GM21423 (cell line): ENCODE measurements around the gene KLHDC7A.

Experiments
- ATAC-seq: cut with Tn5 transposase; IDR thresholded peaks from one replicate; pipeline ENCODE4 v1.9.1; 2021; ENCODE audit warnings: mild to moderate bottlenecking, moderate library complexity; ENCODE audit not compliant: unreplicated experiment

The KLHDC7A gene

DNA sequence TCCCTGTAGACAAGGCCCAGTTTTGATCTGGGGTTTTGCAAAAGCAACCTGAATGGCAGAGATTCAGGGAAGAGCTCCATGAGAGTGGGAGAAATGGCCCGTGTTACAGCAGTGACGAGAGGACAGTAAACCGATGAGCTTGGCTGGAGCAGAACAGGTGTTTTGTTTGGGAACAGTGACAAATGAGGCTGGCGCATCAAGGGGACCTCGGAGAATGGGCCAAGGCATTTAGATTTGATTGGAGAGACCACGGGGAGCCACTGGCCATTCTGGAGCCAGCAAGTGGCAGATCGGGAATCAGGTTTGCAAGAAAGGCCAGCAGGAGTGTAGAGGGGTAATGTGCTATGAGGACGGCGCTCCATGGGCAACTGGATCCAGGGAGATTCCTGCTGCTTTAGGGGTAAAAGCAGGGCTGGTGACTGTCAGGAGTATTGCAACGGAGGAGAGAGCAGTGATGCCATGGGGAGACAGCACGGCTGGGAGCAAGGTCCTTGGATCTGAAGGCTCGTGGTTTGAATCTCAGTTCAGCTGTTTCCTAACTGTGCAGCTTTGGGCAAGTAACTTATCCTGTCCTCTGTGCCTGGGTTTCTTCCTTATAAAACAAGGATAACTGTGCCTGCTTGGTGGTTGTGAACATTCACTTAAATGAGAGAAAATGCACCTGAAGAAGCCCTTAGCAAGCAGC lies 9.9 kb upstream of the KLHDC7A start:
- no peak for ATAC-seq

DNA sequence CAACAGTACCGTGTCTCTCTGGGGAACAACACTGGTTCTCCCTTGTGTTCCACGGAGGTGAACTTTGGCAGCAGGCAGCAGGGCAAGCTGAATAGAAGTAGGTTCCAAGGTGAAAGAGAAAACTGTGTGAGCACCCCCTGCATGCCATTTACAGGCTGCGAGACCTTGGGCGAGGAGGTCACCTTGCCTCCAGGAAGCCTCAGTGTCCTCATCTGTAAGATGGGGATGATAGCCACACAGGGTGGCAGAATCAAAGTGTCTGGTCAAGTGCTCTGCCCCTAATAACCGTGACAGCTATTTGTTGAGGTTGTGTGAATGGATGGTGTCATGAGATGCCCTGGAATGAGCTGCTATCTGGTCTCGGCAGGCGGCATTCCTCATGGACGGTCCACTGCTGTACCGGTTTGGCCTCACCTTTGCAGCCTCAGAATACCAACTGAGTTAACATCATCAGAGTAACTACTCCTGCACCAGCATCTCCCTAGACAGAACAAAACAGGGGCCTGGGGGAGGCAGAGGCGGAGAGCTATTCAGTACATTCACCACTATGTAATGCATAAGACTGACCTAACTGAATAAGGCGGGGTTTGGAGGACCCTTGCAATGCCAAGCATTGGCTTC lies 7.4 kb upstream of the KLHDC7A start:
- ATAC-seq: no peak

DNA sequence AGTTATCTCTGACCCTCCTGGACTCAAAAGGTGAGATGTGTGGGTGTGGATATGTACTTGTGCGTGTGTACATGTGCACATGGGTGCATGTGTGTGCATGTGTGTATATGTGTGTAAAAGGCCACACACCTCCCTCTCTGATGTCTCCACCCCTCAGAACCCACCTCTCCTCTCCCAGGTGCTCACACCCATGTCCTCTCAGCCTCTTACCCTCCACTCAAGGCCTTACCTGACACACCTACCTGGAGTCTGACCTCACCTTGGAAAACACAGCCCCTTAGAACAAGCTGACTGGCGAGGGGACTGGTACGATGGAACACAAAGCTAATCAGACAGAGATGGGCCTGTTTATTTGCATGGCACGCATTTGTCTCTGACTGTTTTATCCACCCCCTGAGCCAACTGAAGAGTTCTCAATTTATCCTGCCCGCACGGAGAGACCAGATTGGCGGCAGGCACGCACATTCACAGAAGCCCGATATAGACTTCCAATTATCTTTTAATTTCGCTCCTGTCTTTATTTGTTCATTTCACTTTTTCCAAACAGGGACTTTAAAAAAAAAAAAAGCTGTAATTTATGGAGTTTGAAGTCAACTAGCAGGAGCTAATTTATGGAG lies 6.1 kb upstream of the KLHDC7A start:
- ATAC-seq: no peak

DNA sequence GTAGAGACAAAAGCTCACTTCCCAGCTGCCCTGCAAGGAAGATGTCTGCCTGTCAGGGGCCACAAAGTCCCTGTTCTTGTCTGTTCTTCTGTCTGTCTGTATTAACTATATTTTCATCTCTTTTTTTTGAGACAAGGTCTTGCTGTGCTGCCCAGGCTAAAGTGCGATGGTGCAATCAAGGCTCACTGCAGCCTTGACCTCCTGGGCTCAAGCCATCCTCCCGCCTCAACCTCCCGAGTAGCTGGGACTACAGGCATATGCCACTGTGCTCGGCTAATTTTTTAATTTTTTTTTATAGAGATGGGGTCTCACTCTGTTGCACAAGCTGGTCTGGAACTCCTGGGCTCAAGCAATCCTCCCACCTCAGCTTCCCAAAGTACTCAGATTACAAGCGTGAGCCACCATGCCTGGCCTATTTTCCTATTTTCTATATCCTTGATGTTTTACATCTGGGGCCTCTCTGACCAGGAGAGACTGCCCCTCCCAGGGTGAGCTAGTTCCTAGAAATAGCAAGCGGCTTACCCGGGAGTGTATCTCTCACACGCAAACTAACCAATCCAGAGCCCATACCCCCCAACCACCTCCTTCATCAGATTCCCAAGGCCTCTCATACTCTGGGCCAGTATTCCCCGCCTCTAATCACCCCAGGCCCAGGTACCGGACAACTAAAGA lies 5.4 kb upstream of the KLHDC7A start:
- ATAC-seq: no peak

DNA sequence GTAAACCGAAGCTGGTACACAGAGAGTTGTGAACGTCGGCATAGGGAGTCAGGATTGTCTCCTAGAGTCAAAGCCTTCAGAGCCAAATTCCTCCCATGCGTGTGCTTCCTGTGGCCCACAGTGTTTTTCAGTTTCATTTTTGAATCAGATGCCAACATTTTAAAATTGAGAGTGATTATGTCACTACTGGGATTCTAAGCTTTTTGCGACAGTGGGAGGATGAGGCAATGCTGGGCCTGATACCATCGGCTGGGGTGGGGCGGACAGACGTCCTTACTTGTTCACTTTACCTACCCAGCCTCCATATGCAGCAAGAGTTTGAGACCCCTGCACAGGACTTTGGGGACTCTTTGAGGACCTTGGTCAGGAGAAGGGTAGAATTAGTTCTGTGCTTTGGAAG lies 1.3 kb upstream of the KLHDC7A start:
- ATAC-seq: no peak

DNA sequence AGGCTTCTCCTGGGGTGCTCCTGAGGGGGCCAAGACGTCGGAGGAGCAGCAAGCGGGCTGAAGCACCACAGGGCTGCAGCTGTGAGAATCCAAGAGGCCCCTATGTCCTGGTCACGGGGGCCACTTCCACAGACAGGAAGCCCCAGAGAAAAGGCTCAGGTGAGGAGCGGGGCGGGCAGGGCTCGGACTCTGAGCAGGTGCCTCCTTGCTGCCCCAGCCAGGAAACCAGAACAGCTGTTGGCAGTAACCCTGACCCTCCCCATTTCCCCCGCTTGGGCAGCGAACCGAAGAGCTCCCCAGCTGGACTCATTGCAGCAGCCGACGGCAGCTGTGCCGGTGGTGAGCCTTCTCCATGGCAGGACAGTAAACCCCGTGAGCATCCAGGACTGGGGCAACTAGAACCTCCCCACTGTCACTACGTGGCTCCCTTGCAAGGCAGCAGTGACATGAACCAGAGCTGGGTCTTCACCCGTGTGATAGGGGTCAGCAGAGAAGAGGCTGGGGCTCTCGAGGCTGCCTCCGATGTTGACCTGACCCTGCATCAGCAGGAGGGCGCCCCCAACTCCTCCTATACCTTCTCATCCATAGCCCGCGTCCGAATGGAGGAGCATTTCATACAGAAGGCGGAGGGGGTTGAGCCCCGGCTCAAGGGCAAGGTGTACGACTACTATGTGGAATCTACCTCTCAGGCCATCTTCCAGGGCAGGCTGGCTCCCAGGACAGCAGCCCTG lies 625 bp downstream of the KLHDC7A start:
- no peak for ATAC-seq

DNA sequence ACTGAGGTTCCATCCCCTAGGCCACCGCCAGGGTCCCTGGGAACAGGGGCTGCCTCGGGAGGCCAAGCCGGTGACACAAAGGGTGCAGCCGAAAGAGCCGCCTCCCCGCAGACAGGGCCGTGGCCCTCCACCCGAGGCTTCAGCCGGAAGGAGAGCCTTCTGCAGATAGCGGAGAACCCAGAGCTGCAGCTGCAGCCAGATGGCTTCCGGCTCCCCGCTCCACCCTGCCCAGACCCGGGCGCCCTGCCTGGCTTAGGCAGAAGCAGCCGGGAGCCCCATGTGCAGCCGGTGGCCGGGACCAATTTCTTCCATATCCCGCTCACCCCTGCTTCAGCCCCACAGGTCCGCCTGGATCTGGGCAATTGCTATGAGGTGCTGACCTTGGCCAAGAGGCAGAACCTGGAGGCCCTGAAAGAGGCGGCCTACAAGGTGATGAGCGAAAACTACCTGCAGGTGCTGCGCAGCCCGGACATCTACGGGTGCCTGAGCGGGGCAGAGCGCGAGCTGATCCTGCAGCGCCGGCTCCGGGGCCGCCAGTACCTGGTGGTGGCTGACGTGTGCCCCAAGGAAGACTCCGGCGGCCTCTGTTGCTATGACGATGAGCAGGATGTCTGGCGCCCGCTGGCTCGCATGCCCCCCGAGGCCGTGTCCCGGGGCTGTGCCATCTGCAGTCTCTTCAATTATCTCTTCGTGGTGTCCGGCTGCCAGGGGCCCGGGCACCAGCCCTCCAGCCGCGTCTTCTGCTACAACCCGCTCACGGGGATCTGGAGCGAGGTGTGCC lies 1.4 kb downstream of the KLHDC7A start:
- no peak for ATAC-seq

DNA sequence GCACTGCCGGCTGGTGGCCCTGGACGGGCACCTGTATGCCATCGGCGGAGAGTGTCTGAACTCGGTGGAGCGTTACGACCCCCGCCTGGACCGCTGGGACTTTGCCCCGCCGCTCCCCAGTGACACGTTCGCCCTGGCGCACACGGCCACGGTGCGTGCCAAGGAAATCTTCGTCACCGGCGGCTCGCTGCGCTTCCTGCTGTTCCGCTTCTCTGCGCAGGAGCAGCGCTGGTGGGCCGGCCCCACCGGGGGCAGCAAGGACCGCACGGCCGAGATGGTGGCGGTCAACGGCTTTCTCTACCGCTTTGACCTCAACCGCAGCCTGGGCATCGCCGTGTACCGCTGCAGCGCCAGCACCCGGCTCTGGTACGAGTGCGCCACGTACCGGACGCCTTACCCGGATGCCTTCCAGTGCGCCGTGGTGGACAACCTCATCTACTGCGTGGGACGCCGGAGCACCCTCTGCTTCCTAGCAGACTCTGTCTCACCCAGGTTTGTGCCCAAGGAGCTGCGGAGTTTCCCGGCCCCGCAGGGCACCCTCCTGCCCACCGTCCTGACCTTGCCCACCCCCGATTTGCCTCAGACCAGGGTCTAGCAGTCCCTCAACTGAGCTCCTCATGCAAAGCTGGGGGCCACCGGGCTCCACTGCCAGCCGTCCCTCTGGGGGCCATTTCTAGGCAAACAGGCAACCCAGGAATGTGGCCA lies 2.1 kb downstream of the KLHDC7A start:
- no peak for ATAC-seq

DNA sequence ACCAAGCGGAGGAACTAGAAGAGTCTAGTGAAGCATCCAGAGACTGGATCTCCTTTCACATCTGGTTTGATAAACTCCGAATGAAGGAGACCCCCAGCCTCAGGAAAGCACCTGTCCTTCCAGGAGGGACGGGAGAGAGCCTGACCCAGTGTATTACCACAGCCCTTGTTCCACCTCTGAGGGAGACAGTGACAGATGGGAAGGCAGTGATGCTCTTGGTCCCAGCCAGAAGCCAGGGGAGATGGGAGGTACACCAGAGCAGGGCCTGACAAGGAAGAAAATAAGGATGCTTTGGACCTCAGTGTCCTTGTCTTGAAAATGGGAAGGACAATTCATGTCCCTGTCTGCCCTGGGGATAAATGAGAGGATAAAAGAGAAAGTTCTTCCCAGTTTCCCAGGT lies 3.5 kb downstream of the KLHDC7A start:
- no peak for ATAC-seq

DNA sequence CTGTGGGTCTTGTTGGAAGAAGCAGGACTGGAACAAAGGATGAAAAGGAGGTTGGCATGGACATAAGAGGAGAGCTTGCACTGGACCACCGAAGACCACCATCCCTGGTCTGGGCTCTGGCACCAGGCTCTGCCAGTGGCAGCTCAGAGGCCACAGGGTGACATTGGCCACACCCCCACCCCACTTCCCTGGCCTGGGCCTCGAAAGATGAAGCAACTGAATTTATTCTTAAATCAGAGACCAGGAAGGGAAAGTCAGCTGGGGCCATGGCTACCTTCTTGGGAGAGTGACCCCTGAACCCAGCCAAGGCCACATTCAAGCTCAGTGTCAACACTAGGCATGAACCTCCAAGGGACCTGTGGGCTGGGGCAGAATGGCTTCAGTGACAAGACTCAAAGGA lies 4.0 kb downstream of the KLHDC7A start:
- no peak for ATAC-seq

DNA sequence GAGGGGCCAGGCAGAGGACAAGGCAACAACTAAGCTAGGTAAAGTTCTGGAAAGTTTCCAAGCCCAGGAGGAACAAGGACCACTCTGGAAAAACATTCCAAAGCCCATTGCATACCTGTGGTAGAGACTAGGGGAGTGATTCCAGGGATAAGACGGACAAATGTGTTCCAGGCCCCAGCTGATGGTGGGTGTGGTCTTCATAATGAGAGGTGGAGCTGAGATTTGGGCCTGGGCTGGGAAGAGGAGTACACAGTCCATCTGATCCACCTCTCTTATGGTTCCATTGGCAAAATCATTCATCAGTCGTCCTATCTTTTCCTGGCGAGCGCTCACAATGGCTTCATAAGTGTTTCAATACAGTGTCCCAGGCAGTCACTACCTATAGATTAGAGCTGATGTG lies 4.5 kb downstream of the KLHDC7A start:
- no peak for ATAC-seq

DNA sequence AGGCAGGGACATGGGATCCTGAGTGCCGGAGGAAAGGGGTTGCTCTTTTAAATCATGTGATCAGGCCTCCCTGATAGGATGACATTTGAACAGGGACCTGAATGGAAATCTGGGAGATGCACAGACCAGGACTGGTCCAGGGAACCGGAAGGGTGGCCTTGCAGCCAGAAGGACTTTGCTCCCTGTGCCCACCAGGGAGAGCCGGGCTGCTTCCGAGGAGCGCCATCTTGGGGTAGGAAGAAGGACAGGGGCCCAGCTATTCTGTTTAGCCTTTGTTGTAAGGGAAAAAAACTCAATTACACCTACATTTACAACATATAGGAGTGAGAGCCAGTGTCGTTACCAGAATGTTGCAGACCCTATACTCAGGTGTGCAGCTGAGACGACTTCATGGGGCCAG lies 5.5 kb downstream of the KLHDC7A start:
- no peak for ATAC-seq

DNA sequence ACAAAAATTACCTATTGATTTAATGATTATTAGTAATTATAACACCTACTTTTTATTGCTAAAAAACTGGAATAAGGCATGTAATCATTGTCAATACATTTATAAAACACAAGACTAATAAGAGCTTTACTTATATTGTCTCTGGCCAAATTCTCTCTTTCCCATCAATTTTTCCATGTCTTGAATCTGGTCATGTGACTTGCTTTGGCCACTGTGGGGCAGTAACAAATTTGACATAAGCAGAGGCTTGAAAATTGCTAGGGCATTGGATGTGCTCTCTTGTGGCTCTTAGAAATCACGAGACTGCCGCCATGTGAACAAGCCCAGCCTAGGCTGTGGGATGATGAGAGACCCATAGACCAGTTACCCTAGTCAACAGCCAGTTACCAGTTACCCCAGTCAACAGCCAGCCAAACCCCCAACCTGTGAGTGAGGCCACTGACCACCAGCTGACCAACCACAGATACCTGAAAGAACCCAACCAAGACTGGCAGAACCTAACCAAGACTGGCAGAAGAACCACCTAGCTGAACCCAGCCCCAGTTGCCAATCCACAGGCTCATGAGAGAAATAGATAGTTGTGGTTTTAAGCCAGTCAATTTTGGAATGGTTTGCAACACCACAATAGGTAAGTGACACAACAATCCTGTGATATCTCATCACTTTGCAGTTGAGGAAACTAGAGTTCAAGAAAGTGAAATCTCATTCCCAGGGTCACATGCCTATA lies 8.8 kb downstream of the KLHDC7A start:
- ATAC-seq: no peak

DNA sequence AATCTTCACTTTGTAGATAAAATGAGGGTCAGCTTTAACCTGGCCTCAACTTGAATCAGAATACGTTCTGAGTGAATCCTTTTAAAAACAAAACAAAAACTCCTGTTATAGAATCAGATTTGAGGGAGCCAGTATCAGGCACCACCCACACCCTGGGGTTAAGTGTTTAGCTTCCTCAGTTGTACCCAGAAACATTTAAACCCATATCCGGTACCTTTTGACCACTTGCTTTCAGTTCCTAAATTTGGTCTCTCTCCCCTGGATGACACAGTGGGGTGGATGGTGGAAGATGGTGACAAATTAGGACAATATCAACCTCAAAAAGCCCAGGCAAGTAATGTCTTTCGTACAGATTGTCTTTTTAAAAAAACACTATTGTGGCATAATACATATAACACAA lies 10.4 kb downstream of the KLHDC7A start:
- no peak for ATAC-seq

DNA sequence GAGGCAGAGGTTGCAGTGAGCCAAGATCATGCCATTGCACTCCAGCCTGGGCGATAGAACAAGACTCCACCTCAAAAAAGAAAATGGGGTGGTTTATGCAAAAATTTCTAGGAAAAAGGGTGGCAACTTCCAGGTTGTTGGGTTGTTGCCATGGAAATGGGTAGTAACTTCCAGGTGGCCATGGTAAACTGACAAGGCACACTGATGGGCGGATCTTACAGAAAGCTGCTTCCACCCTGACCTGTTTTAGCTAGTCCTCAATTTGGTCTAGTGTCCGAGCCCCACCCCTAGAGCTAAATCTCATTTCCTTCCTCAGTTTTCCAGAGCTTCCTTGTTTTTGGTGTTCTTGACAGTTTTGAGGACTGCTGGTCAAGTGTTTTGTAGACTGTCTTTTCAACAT lies 13.6 kb downstream of the KLHDC7A start:
- no peak for ATAC-seq

DNA sequence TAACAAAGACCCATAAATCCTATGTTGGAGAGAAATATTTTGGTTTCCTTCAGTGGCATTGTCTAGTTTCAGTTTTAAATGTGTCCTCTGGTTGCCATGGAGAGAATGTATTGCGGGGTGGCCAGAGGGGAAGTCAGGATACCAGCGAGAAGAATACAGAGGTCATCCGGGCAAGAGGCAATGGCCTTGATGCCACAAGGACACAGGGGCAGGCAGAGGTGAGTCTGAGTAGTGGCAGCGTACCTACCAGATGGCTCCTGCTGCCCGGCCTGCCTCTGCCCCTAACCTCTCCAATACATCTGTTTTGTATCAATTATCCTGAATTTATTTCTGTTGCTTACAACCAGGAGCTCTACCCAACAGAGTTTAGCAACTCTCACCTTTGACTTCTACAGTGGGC lies 14.9 kb downstream of the KLHDC7A start:
- no peak for ATAC-seq

DNA sequence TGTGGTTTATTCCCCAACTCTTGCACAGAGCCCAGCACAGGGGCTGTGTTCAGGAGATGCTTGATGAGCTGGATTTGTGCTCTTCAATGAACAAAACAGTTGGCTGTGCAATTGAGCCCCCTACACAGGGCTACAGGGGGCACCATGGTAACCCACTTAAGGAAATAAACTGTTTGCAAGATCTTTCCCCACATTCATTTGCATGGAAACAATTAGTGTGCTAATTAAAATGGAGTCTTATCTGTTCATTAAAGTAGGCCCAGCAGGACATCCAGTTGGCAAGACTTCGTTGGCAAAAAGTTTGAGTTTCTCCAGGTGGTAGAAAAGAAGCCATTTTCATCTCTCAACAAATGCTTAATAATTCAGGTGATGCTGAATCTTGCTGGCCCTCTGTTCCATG lies 15.3 kb downstream of the KLHDC7A start:
- ATAC-seq: no peak

DNA sequence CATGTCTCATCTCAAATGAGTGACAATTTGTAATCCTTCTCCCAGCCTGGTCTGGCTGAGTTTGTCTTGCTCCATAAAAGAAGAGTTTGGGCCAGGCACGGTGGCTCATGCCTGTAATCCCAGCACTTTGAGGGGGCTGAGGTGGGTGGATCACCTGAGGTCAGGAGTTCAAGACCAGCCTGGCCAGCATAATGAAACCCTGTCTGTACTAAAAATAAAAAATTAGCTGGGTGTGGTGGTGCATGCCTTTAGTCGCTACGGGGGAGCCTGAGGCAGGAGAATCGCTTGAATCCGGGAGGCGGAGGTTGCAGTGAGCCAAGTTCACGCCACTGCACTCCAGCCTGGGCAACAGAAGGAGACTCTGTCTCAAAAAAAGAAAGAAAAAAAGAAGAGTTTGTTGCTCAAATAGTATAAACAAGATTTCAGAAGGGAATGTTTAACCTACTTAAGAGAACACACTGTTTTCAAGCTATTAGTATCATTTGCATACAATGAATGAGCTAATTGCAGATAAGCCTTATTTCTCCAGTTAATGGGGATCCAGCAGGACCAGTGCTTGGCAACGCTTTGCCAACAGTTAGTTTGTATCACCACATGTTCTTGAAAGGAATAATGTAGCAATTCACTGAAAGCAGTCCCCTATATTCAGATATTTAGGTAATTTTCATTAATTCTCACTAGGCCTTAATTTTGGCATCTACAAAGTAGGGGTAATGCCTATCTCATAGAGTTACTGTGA lies 15.9 kb downstream of the KLHDC7A start:
- ATAC-seq: no peak

DNA sequence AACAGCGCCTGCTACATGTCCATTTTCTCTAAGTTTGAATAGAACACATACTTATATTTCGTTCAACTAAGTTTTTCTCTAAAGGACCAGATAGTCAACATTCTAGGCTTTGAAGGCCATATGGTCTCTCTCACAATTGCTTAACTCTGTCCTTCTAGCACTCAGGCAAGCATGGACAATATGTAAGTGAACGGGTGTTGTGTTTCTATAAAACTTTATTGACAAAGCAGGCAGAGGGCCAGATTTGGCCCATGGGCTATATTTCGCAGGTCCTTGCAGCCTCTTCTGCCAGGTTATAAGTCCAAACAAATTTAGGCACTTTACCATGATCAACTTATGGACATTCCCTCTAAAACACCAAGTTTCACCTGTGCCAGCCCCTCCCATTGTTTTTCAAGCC lies 21.1 kb downstream of the KLHDC7A start:
- ATAC-seq: no peak
